ENCODE results near the gene PCDHGA3.

DNA sequence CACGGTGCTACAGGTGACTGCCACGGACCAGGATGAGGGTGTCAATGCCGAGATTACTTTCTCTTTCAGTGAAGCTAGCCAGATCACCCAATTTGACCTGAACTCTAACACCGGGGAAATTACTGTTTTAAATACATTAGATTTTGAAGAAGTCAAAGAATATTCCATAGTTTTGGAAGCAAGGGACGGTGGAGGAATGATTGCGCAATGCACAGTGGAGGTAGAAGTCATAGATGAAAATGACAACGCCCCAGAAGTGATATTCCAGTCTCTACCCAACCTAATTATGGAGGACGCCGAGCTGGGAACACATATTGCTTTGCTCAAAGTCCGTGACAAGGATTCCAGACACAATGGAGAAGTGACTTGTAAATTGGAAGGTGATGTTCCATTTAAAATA, 45.0 kb downstream of the PCDHGA3 start:
- TF ChIP-seq, protein P1, sequence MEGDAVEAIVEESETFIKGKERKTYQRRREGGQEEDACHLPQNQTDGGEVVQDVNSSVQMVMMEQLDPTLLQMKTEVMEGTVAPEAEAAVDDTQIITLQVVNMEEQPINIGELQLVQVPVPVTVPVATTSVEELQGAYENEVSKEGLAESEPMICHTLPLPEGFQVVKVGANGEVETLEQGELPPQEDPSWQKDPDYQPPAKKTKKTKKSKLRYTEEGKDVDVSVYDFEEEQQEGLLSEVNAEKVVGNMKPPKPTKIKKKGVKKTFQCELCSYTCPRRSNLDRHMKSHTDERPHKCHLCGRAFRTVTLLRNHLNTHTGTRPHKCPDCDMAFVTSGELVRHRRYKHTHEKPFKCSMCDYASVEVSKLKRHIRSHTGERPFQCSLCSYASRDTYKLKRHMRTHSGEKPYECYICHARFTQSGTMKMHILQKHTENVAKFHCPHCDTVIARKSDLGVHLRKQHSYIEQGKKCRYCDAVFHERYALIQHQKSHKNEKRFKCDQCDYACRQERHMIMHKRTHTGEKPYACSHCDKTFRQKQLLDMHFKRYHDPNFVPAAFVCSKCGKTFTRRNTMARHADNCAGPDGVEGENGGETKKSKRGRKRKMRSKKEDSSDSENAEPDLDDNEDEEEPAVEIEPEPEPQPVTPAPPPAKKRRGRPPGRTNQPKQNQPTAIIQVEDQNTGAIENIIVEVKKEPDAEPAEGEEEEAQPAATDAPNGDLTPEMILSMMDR (IDR thresholded peaks at IDR 0.05): no peak
- TF ChIP-seq, protein P2, sequence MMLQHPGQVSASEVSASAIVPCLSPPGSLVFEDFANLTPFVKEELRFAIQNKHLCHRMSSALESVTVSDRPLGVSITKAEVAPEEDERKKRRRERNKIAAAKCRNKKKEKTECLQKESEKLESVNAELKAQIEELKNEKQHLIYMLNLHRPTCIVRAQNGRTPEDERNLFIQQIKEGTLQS (CRISPR knock-in tag; conservative IDR thresholded peaks at IDR 0.05): no peak
- TF ChIP-seq SMAD3 (CRISPR knock-in tag; IDR thresholded peaks at IDR 0.05; ENCODE audit: borderline replicate concordance): no peak
- TF ChIP-seq ZNF232 (CRISPR knock-in tag; IDR thresholded peaks at IDR 0.05): no peak
- no peak for TF ChIP-seq JUN (CRISPR knock-in tag; IDR thresholded peaks at IDR 0.05)
- no peak for TF ChIP-seq NR1H2 (CRISPR knock-in tag; IDR thresholded peaks at IDR 0.05)
